ENCODE measurements around the gene NRG3.

DNA sequence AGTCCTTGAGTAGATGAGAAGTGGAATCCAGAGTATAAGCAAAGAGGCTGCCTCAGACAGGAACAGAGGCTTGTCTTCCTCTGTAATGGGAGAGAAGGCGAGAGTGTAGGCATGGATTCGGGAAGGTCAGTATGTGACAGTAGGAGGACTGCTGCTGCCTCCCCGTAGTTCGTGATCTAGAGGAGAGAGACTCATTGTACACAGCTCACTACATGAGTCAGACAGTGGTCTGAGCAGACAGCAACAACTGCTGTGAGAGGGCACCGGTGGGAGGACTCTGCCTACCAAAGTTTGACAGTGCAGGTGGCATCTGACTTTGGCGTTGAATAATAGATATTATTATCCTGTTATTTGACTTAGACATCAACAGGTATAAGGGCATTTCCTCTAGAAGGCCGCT lies 319.4 kb downstream of the NRG3 start:
- TF ChIP-seq, protein P1, sequence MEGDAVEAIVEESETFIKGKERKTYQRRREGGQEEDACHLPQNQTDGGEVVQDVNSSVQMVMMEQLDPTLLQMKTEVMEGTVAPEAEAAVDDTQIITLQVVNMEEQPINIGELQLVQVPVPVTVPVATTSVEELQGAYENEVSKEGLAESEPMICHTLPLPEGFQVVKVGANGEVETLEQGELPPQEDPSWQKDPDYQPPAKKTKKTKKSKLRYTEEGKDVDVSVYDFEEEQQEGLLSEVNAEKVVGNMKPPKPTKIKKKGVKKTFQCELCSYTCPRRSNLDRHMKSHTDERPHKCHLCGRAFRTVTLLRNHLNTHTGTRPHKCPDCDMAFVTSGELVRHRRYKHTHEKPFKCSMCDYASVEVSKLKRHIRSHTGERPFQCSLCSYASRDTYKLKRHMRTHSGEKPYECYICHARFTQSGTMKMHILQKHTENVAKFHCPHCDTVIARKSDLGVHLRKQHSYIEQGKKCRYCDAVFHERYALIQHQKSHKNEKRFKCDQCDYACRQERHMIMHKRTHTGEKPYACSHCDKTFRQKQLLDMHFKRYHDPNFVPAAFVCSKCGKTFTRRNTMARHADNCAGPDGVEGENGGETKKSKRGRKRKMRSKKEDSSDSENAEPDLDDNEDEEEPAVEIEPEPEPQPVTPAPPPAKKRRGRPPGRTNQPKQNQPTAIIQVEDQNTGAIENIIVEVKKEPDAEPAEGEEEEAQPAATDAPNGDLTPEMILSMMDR (IDR thresholded peaks at IDR 0.05) = no peak
- no peak for TF ChIP-seq POLR2A (IDR thresholded peaks at IDR 0.05)
